ENCODE results near the gene FOXO6.

Gene FOXO6

DNA sequence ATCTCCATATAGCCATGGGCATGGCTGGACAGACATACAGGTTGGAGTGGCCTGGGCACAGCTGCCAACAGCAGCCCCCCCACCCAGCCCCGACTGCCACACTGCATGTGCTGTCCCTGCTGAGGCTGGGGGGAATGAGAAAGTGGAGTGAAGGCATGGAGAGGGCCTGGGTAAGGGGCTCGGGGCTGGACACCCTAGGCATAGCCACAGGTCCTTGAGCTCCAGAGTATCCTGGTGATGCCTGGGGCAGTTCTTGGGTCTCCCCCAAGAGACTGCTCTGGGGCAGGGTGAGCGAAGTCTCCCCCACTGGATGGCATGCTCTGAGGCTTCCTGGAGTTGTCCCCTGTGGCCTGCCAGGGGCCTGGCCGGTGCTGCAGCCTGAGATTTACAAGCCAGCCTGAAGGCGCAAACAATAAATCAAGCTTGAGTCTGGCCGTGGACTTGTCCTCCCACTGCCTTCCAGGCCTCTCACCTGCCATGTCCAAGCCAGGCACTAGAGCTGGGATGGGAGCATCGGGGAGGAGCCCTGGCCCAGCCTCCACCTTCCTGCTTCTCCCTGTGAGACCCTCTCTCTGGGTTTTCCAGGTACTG, 53.6 kb downstream of the FOXO6 start:
- no peaks in the 10 kb centered on the region for H3F3A ChIP-seq (ENCODE audit: insufficient read depth, low read length)
- H3K27me3 ChIP-seq (ENCODE audit: insufficient read depth, low read length), result no peaks in the 10 kb centered on the region
- H3K4me1 ChIP-seq (ENCODE audit: insufficient read depth, low read length, severe bottlenecking), result no peaks in the 10 kb centered on the region
- no peak for TF ChIP-seq EZH2 (IDR thresholded peaks at IDR 0.05; ENCODE audit: borderline replicate concordance, low read length)
- TF ChIP-seq, protein P1, sequence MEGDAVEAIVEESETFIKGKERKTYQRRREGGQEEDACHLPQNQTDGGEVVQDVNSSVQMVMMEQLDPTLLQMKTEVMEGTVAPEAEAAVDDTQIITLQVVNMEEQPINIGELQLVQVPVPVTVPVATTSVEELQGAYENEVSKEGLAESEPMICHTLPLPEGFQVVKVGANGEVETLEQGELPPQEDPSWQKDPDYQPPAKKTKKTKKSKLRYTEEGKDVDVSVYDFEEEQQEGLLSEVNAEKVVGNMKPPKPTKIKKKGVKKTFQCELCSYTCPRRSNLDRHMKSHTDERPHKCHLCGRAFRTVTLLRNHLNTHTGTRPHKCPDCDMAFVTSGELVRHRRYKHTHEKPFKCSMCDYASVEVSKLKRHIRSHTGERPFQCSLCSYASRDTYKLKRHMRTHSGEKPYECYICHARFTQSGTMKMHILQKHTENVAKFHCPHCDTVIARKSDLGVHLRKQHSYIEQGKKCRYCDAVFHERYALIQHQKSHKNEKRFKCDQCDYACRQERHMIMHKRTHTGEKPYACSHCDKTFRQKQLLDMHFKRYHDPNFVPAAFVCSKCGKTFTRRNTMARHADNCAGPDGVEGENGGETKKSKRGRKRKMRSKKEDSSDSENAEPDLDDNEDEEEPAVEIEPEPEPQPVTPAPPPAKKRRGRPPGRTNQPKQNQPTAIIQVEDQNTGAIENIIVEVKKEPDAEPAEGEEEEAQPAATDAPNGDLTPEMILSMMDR (IDR thresholded peaks at IDR 0.05; ENCODE audit: low read length), result no peak
- H3K4me2 ChIP-seq (ENCODE audit: low read length), result no peak overlapping the region
- no peaks in the 10 kb centered on the region for H3K36me3 ChIP-seq (ENCODE audit: insufficient read depth, low read length)
- no peak overlapping the region for H3K27ac ChIP-seq (ENCODE audit: low read depth, low read length, poor library complexity, severe bottlenecking)
- no peaks in the 10 kb centered on the region for H3K9me2 ChIP-seq (ENCODE audit: low read depth, low read length)
- no peak overlapping the region for H3K4me3 ChIP-seq (ENCODE audit: low read depth, low read length, poor library complexity, severe bottlenecking)
- no peak overlapping the region for H3K9ac ChIP-seq (ENCODE audit: low read length)
- no peaks in the 10 kb centered on the region for H3K9me3 ChIP-seq (ENCODE audit: low read length)
- H2AFZ ChIP-seq (ENCODE audit: low read length), result no peak overlapping the region
- H3K79me2 ChIP-seq (ENCODE audit: insufficient read depth, low read length), result no peaks in the 10 kb centered on the region
- H4K20me1 ChIP-seq (ENCODE audit: insufficient read depth, low read length), result no peaks in the 10 kb centered on the region

DNA sequence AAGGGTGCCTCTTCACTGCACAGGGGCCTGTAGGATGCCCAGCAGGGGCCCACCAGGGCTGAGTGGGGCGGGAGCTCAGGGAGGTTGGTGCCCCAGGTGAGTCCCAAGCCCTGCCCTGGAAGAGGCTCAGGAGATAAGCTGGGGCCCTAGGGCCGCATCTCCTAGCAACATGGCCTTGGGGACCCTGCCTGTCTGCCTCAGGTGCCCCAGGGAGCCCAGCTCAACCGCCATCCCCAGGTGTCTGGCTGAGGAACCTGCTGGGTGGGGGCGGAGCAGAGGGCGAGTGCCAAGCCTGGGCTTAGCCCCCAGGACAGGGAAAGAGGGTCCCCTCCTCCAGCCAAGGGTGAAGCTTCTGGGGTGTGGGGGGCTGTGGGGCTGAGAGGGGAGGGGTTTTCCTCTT, 54.8 kb downstream of the FOXO6 start:
- Histone ChIP-seq H3K9me2 (ENCODE audit: low read depth, low read length) (no peaks in the 10 kb centered on the region), H3K4me1 (ENCODE audit: insufficient read depth, low read length, severe bottlenecking) (no peaks in the 10 kb centered on the region), H3K9me3 (ENCODE audit: low read length) (no peaks in the 10 kb centered on the region), H3K27ac (ENCODE audit: low read depth, low read length, poor library complexity, severe bottlenecking) (no peak overlapping the region), H3F3A (ENCODE audit: insufficient read depth, low read length) (no peaks in the 10 kb centered on the region), H4K20me1 (ENCODE audit: insufficient read depth, low read length) (no peaks in the 10 kb centered on the region), H3K79me2 (ENCODE audit: insufficient read depth, low read length) (no peaks in the 10 kb centered on the region), H3K4me3 (ENCODE audit: low read depth, low read length, poor library complexity, severe bottlenecking) (no peak overlapping the region), H3K27me3 (ENCODE audit: insufficient read depth, low read length) (no peaks in the 10 kb centered on the region), H3K9ac (ENCODE audit: low read length) (no peak overlapping the region), H2AFZ (ENCODE audit: low read length) (no peak overlapping the region), H3K4me2 (ENCODE audit: low read length) (no peak overlapping the region), H3K36me3 (ENCODE audit: insufficient read depth, low read length) (no peaks in the 10 kb centered on the region)
- TF ChIP-seq EZH2 (IDR thresholded peaks at IDR 0.05; ENCODE audit: borderline replicate concordance, low read length), result no peak
- TF ChIP-seq, protein P1 (IDR thresholded peaks at IDR 0.05; ENCODE audit: low read length), result no peak

DNA sequence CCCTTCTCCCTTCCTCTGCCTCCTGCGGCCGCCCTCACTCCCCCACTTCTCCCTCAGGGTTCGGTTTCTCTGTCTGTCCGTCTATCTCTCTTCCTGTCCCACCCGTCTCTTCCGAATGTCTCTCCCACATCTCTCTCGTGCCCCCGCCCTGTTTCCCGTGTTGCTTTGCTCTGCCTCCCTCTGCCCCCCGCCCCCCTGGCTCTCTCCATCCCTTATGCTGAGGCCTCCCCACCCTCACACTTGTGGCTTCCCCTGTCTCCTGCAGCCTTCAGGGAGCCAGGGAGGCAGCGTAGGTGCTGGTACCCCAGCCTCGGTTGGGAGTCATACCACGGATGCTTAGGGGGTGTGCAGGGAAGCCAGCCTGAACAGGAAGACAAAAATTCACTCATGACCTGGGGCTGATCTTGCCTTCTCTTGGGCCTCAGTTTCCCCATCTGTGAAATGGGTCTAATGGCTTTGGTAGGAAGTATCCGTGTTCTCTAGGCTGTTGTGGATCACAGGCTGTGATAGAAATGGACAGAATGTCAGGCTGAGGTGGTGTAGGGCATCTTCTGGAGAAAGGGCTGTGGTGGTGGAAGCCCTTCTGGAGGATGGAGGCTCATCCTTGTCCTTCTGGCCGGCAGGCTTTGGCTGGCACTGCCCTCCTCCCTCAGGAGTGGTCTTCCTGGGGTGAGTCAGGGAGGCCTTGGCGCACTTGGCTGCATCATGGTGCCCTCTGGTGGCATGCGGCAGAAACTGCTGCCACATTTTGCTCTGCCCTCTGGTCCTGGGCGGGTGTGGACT, 55.5 kb downstream of the FOXO6 start:
- H3K27me3 ChIP-seq (ENCODE audit: insufficient read depth, low read length), result no peaks in the 10 kb centered on the region
- H3K9me2 ChIP-seq (ENCODE audit: low read depth, low read length), result no peaks in the 10 kb centered on the region
- H2AFZ ChIP-seq (ENCODE audit: low read length), result no peak overlapping the region
- H3K27ac ChIP-seq (ENCODE audit: low read depth, low read length, poor library complexity, severe bottlenecking), result no peak overlapping the region
- H3K9ac ChIP-seq (ENCODE audit: low read length), result no peak overlapping the region
- no peaks in the 10 kb centered on the region for H3K36me3 ChIP-seq (ENCODE audit: insufficient read depth, low read length)
- no peak overlapping the region for H3K4me2 ChIP-seq (ENCODE audit: low read length)
- no peaks in the 10 kb centered on the region for H3K4me1 ChIP-seq (ENCODE audit: insufficient read depth, low read length, severe bottlenecking)
- no peak overlapping the region for H3K4me3 ChIP-seq (ENCODE audit: low read depth, low read length, poor library complexity, severe bottlenecking)
- H3K79me2 ChIP-seq (ENCODE audit: insufficient read depth, low read length), result no peaks in the 10 kb centered on the region
- no peaks in the 10 kb centered on the region for H3F3A ChIP-seq (ENCODE audit: insufficient read depth, low read length)
- no peaks in the 10 kb centered on the region for H3K9me3 ChIP-seq (ENCODE audit: low read length)
- H4K20me1 ChIP-seq (ENCODE audit: insufficient read depth, low read length), result no peaks in the 10 kb centered on the region
- TF ChIP-seq, protein P1 (IDR thresholded peaks at IDR 0.05; ENCODE audit: low read length), result peak; percentile 87
- no peak for TF ChIP-seq EZH2 (IDR thresholded peaks at IDR 0.05; ENCODE audit: borderline replicate concordance, low read length)
